ENCODE data around the gene TNFAIP3. TPM values are rescaled to one million over a fixed set of nuclear protein-coding genes. Genes with fewer than 3 reads are reported as not detected.
A peak's percentile ranks its signal among the peaks of the same experiment; 100 is the strongest.

The TNFAIP3 gene
- 4.4 and 5.0 TPM in 2 replicates for total RNA-seq (2012; rRNA removed)
- polyA plus RNA-seq (2012; rRNA removed), result 12.6 and 14.2 TPM in 2 replicates
- polyA plus RNA-seq (2012; cell fraction: cytosol; rRNA removed), result 3.5 and 6.8 TPM in 2 replicates
- polyA plus RNA-seq (2012; cell fraction: nucleus; rRNA removed; ENCODE audit: low replicate concordance), result 29.5 and 108 TPM in 2 replicates
- percentile 61 among the genes with signal in this experiment for Bru-seq, nascent RNA
- BruChase-seq, experiment 1, labeled RNA remaining after a 6-hour chase, result percentile 41 among the genes with signal in this experiment
- BruChase-seq, experiment 2, labeled RNA remaining after a 2-hour chase, result percentile 37 among the genes with signal in this experiment
- long read RNA-seq, full-length matches to known transcripts, result 1 of 2 reads
- long read RNA-seq, partial matches to known transcripts, result 1 of 2 reads
- long read RNA-seq, other reads (novel, unspliced or antisense), result 0 of 2 reads

GRCh38 chr6:137866914-137867684, at the start of gene TNFAIP3:
TSS of gene TNFAIP3 (plus strand) at chr6:137867259. CDS start at chr6:137871228, 3,969 bp downstream.
- Histone ChIP-seq H2BK15ac (ENCODE audit: low read depth, low read length) (peak within 1 kb of the TSS; percentile 29; the same call in 2 of the 3 replicates), H3K18ac (ENCODE audit: low read depth, low read length) (peak within 1 kb of the TSS; percentile 59), H3K9me1 (ENCODE audit: insufficient read depth, low read length) (0 out of 2 replicates have a peak, but pooled peaks cover 5% of the 10 kb centered on the region), H3K27me3 (ENCODE audit: control insufficient read depth, insufficient read depth, low read length) (no peaks in the 10 kb centered on the region), H3K27ac (ENCODE audit: insufficient read depth, low read length) (peak within 1 kb of the TSS; percentile 70), H3K23ac (ENCODE audit: low read depth, low read length) (peak within 1 kb of the TSS; percentile 90), H3K14ac (replicated peaks; ENCODE audit: low read depth, low read length) (peak within 1 kb of the TSS; percentile 93), H4K20me1 (ENCODE audit: insufficient read depth, low read length) (0 out of 2 replicates have a peak, but pooled peaks cover 6% of the 10 kb centered on the region), H3K36me3 (ENCODE audit: control insufficient read depth, insufficient read depth, low read length) (peaks cover 4% of the 10 kb centered on the region; the same call in 1 of the 2 replicates), H3K56ac (ENCODE audit: extremely low read depth, insufficient read depth, low read length) (peak within 1 kb of the TSS; percentile 50; the same call in 1 of the 2 replicates), H3K4me2 (ENCODE audit: low read depth, low read length) (peak within 1 kb of the TSS; percentile 94), H2AK9ac (replicated peaks; ENCODE audit: low read depth, low read length, poor library complexity) (peak within 1 kb of the TSS; percentile 69), H2AK5ac (ENCODE audit: low read depth, low read length) (peak within 1 kb of the TSS; percentile 70; the same call in 1 of the 2 replicates), H3K4me1 (ENCODE audit: control insufficient read depth, insufficient read depth, low read length) (peaks cover 12% of the 10 kb centered on the region), H2BK20ac (ENCODE audit: low read depth, low read length) (peak within 1 kb of the TSS; percentile 61; the same call in 1 of the 2 replicates), H2BK120ac (ENCODE audit: low read depth, low read length) (peak within 1 kb of the TSS; percentile 67), H3K4ac (ENCODE audit: low read depth, low read length) (peak within 1 kb of the TSS; percentile 44), H4K5ac (ENCODE audit: low read depth, low read length) (peak within 1 kb of the TSS; percentile 28), H2AFZ (replicated peaks; ENCODE audit: low read length, poor library complexity) (peak within 1 kb of the TSS; percentile 92), H2BK5ac (ENCODE audit: low read depth, low read length, poor library complexity, severe bottlenecking) (peak within 1 kb of the TSS; percentile 37), H4K8ac (ENCODE audit: low read depth in 2 of 2, low read length in 2 of 2) (peak within 1 kb of the TSS; percentile 15 to 79; a peak in 3 of 4 replicates), H3K9ac (ENCODE audit: low read depth, low read length) (peak within 1 kb of the TSS; percentile 85), H4K91ac (ENCODE audit: insufficient read depth, low read depth, low read length) (peak within 1 kb of the TSS; percentile 65; the same call in 1 of the 2 replicates), H3K9me3 (ENCODE audit: control insufficient read depth, insufficient read depth, low read length) (no peaks in the 10 kb centered on the region), H3K79me1 (ENCODE audit: low read depth in 1 of 2, low read length in 2 of 2) (peaks cover 6 to 43% of the 10 kb centered on the region in 2 experiments; a peak in 3 of 4 replicates), H3K4me3 (ENCODE audit: insufficient read depth, low read depth, low read length) (peak within 1 kb of the TSS; percentile 88)
- ChIA-PET CTCF (interaction anchor here (0.5 to 2.1 kb wide), 14 partner anchors 15 to 556 kb away, joined by 3 to 10 read pairs (median 4); no protein-coding TSS in a partner anchor), POLR2A (ENCODE audit: unreplicated experiment) (interaction anchor here (0.6 kb wide), 1 partner anchor 18 kb away, joined by 7 read pairs; no protein-coding TSS in a partner anchor)
- in situ Hi-C loops (cut with MboI; ENCODE audit: low sequenced_read_pairs) (loop anchor here (5.0 to 10.0 kb wide), 2 partner anchors 160 to 238 kb away; partner anchors contain the start of gene PERP), intact Hi-C loops (cut with micrococcal nuclease) (loop anchor here (1.0 to 5.0 kb wide), 6 partner anchors 18 to 240 kb away; partner anchors contain the start of gene PERP), dilution Hi-C loops (cut with HindIII; ENCODE audit: low sequenced_read_pairs, unreplicated experiment) (no loop called here)
- ATAC-seq (ENCODE audit: low read depth) (peak; percentile 94), DNase-seq (peak; percentile 95)
- BruUV-seq (replicated peaks), result no TSS peak
- WGBS, 2 experiments (ENCODE audit: extremely low coverage in 2 of 2, insufficient read length in 1 of 2), result 0% methylated on average over 23 of the region's 87 CpGs; no CpG with 5 or more reads in 1 of the 2 experiments
- peak; percentile 96 for TF ChIP-seq USF2 (IDR thresholded peaks at IDR 0.05; ENCODE audit: low read depth, low read length)
- TF ChIP-seq CEBPB (IDR thresholded peaks at IDR 0.05; ENCODE audit: low read depth, low read length), result peak; percentile 66; the same call in 1 of the 2 replicates
- TF ChIP-seq CTCF (conservative IDR thresholded peaks at IDR 0.05; ENCODE audit: low read depth, low read length), result peak; percentile 89
- no peak for TF ChIP-seq RFX5 (IDR thresholded peaks at IDR 0.05; ENCODE audit: low read depth, low read length)
- peak; percentile 58 for TF ChIP-seq FOS (IDR thresholded peaks at IDR 0.05; ENCODE audit: low read depth, low read length)
- TF ChIP-seq CHD1 (IDR thresholded peaks at IDR 0.05; ENCODE audit: low read depth, low read length), result no peak
- no peak for TF ChIP-seq RCOR1 (IDR thresholded peaks at IDR 0.05; ENCODE audit: insufficient replicate concordance, low read length)
- TF ChIP-seq SMC3 (IDR thresholded peaks at IDR 0.05; ENCODE audit: low read depth, low read length), result peak; percentile 94
- peak; percentile 92 for TF ChIP-seq POLR2A (IDR thresholded peaks at IDR 0.05; ENCODE audit: low read depth, low read length)
- TF ChIP-seq MAFK (IDR thresholded peaks at IDR 0.05; ENCODE audit: low read depth, low read length), result peak; percentile 67
- TF ChIP-seq MAZ (IDR thresholded peaks at IDR 0.05; ENCODE audit: borderline replicate concordance, low read depth, low read length), result peak; percentile 88; the same call in 1 of the 2 replicates
- TF ChIP-seq RAD21 (IDR thresholded peaks at IDR 0.05; ENCODE audit: low read length), result peak; percentile 75
